Measurements from ENCODE around the gene MYLK.

GRCh38 chr3:123832692-123833397, 51.3 kb downstream of the MYLK start:
- TF ChIP-seq CTCF (IDR thresholded peaks at IDR 0.05; ENCODE audit: poor library complexity) = no peak
- TF ChIP-seq EZH2 (IDR thresholded peaks at IDR 0.05; ENCODE audit: borderline replicate concordance) = no peak
- TF ChIP-seq EZH2phosphoT487 (IDR thresholded peaks at IDR 0.05; ENCODE audit: low read depth, severe bottlenecking, unreplicated experiment) = no peak
